ENCODE results near the gene PEX11A. TPM values are rescaled to one million over a fixed set of nuclear protein-coding genes. Genes with fewer than 3 reads are reported as not detected.

PEX11A gene
- total RNA-seq, 1 donor, result 4.0 TPM

DNA sequence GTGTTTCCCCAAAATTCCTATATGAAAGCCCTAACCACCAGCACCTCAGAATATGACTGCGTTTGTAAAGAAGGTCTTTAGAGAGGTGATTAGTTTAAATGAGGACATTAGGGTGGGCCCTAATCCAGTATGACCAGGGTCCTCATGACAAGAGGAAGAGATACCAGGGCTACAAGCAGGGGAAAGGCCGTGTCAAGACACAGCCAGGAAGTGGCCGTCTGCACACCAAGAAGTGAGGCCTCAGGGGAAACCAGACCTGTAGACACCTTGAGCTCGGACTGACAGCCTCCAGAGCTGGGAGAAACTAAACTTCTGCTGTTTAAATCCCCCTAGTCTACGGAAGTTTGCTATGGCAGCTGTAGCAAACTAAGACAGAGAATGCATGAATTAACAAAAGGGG, 49.5 kb downstream of the PEX11A start:
- H3K36me3 ChIP-seq (ENCODE audit: insufficient read depth, low read length), result peaks cover 41% of the 10 kb centered on the region
- peak; percentile 22 for DNase-seq (ENCODE audit: insufficient read length, low spot score, missing footprints)
- TF ChIP-seq, protein P1, sequence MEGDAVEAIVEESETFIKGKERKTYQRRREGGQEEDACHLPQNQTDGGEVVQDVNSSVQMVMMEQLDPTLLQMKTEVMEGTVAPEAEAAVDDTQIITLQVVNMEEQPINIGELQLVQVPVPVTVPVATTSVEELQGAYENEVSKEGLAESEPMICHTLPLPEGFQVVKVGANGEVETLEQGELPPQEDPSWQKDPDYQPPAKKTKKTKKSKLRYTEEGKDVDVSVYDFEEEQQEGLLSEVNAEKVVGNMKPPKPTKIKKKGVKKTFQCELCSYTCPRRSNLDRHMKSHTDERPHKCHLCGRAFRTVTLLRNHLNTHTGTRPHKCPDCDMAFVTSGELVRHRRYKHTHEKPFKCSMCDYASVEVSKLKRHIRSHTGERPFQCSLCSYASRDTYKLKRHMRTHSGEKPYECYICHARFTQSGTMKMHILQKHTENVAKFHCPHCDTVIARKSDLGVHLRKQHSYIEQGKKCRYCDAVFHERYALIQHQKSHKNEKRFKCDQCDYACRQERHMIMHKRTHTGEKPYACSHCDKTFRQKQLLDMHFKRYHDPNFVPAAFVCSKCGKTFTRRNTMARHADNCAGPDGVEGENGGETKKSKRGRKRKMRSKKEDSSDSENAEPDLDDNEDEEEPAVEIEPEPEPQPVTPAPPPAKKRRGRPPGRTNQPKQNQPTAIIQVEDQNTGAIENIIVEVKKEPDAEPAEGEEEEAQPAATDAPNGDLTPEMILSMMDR (IDR thresholded peaks at IDR 0.05; ENCODE audit: extremely low read depth, low read depth, low read length), result no peak
- no peaks in the 10 kb centered on the region for H3K4me1 ChIP-seq (ENCODE audit: insufficient read depth, low read length)
- H3K27ac ChIP-seq (ENCODE audit: low read depth, low read length), result no peak overlapping the region
- no peaks in the 10 kb centered on the region for H3K27me3 ChIP-seq (ENCODE audit: insufficient read depth, low read length)
- no peak overlapping the region for H2AFZ ChIP-seq (ENCODE audit: low read length)
- peaks cover 7% of the 10 kb centered on the region for H3K79me2 ChIP-seq (ENCODE audit: insufficient read depth, low read length)
- H3K4me2 ChIP-seq (ENCODE audit: insufficient read depth, low read length), result no peak overlapping the region
- H4K20me1 ChIP-seq (ENCODE audit: insufficient read depth, low read length), result no peaks in the 10 kb centered on the region
- H3K4me3 ChIP-seq (ENCODE audit: insufficient read depth, low read length), result no peak overlapping the region
- H3K9me3 ChIP-seq (ENCODE audit: low read depth, low read length), result no peaks in the 10 kb centered on the region

DNA sequence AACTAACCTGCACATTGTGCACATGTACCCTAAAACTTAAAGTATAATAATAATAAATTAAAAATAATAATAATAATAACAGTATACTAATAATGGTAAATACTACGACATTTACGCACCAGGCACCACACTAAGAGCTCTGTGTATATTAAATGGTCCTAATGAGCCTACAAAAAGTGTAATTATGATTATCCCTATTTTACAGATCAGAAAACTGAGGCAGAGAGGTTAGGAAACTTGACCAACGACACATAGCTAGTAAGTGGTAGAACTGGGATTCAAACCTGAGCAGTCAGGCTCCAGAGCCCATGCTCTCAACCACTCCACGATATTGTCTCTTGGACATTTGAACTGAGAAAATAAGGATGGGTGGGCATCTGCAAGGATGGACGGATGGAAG, 50.3 kb downstream of the PEX11A start:
- H3K27me3 ChIP-seq (ENCODE audit: insufficient read depth, low read length), result no peaks in the 10 kb centered on the region
- H3K36me3 ChIP-seq (ENCODE audit: insufficient read depth, low read length), result peaks cover 35% of the 10 kb centered on the region
- H3K9me3 ChIP-seq (ENCODE audit: low read depth, low read length), result no peaks in the 10 kb centered on the region
- no peak overlapping the region for H3K4me3 ChIP-seq (ENCODE audit: insufficient read depth, low read length)
- H3K4me2 ChIP-seq (ENCODE audit: insufficient read depth, low read length), result no peak overlapping the region
- peaks cover 7% of the 10 kb centered on the region for H3K79me2 ChIP-seq (ENCODE audit: insufficient read depth, low read length)
- H4K20me1 ChIP-seq (ENCODE audit: insufficient read depth, low read length), result no peaks in the 10 kb centered on the region
- H3K4me1 ChIP-seq (ENCODE audit: insufficient read depth, low read length), result no peaks in the 10 kb centered on the region
- DNase-seq (ENCODE audit: insufficient read length, low spot score, missing footprints), result no peak
- TF ChIP-seq, protein P1 (IDR thresholded peaks at IDR 0.05; ENCODE audit: extremely low read depth, low read depth, low read length), result no peak
- no peak overlapping the region for H3K27ac ChIP-seq (ENCODE audit: low read depth, low read length)
- no peak overlapping the region for H2AFZ ChIP-seq (ENCODE audit: low read length)

DNA sequence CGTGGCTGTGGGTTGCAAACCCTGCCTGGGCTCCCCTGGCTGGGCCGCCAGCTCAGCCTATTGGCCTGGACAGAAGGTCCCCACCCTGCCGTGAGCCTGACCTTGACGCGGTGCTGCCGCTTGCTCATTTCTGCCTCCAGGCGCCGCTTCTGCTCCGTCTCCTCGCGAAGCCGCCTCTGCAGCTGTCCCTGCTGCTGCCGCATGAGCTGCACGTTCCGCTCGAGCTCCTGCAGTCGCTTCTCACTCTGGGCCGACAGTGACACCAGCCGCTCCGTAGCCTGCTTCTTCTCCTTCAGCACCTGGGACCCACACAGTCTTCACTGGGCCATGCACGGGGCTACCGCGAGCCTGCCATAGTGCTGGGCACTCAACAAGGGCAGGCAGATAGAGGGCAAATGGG, 57.0 kb downstream of the PEX11A start:
- H3K36me3 ChIP-seq (ENCODE audit: insufficient read depth, low read length), result peaks cover 46% of the 10 kb centered on the region
- DNase-seq (ENCODE audit: insufficient read length, low spot score, missing footprints), result no peak
- no peak overlapping the region for H2AFZ ChIP-seq (ENCODE audit: low read length)
- no peak overlapping the region for H3K27ac ChIP-seq (ENCODE audit: low read depth, low read length)
- no peaks in the 10 kb centered on the region for H3K4me1 ChIP-seq (ENCODE audit: insufficient read depth, low read length)
- no peak overlapping the region for H3K4me3 ChIP-seq (ENCODE audit: insufficient read depth, low read length)
- H3K27me3 ChIP-seq (ENCODE audit: insufficient read depth, low read length), result no peaks in the 10 kb centered on the region
- no peaks in the 10 kb centered on the region for H3K79me2 ChIP-seq (ENCODE audit: insufficient read depth, low read length)
- no peaks in the 10 kb centered on the region for H4K20me1 ChIP-seq (ENCODE audit: insufficient read depth, low read length)
- no peak overlapping the region for H3K4me2 ChIP-seq (ENCODE audit: insufficient read depth, low read length)
- TF ChIP-seq, protein P1 (IDR thresholded peaks at IDR 0.05; ENCODE audit: extremely low read depth, low read depth, low read length), result no peak
- no peaks in the 10 kb centered on the region for H3K9me3 ChIP-seq (ENCODE audit: low read depth, low read length)

DNA sequence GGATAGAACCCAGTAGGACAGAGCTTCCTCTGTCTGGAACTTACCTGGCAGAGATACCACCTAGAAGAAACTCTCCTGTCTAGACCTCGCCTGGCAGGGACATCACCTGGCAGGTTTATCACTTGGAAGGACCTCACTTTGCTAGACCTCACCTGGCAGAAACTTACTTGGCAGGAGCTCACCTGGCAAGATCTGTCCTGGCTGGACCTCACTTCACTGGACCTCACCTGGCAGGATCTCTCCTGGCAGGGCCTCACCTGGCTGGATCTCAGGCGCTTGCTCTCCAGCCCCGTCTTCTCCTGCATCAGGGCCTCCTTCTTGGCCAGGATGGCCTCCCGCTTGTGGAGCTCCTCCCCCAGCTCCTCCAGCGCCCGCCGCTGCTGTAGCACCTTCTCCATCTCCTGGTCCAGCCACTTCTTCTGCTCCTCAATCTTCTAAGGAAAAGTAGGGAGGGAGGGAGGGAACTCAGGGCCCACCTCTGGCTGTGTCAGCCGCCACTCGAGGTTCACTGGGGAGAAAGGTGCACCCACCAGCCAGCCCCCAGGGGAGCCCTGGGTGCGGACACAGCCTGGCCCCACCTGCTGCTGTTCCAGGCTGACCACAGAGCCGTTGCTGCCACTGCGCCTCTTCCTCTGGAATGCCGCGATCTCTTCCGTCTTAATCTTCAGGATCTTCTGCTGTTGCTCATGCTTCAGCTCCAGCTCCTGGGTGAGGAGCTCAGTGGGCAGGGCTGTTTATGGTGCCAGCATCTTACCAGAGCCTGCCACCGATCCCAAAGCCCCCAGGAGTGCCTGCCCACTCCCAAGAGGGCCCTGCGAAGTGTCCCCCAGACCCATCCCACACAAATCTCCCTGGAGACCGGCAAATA, 57.8 kb downstream of the PEX11A start:
- TF ChIP-seq, protein P1 (IDR thresholded peaks at IDR 0.05; ENCODE audit: extremely low read depth, low read depth, low read length), result no peak
- no peaks in the 10 kb centered on the region for H4K20me1 ChIP-seq (ENCODE audit: insufficient read depth, low read length)
- no peak overlapping the region for H3K4me3 ChIP-seq (ENCODE audit: insufficient read depth, low read length)
- H3K4me1 ChIP-seq (ENCODE audit: insufficient read depth, low read length), result no peaks in the 10 kb centered on the region
- no peak overlapping the region for H2AFZ ChIP-seq (ENCODE audit: low read length)
- DNase-seq (ENCODE audit: insufficient read length, low spot score, missing footprints), result peak; percentile 53
- H3K79me2 ChIP-seq (ENCODE audit: insufficient read depth, low read length), result no peaks in the 10 kb centered on the region
- H3K4me2 ChIP-seq (ENCODE audit: insufficient read depth, low read length), result no peak overlapping the region
- H3K27ac ChIP-seq (ENCODE audit: low read depth, low read length), result no peak overlapping the region
- no peaks in the 10 kb centered on the region for H3K27me3 ChIP-seq (ENCODE audit: insufficient read depth, low read length)
- peaks cover 53% of the 10 kb centered on the region for H3K36me3 ChIP-seq (ENCODE audit: insufficient read depth, low read length)
- no peaks in the 10 kb centered on the region for H3K9me3 ChIP-seq (ENCODE audit: low read depth, low read length)
